HG03060 (cell line): ENCODE results near the gene KRTAP3-1.
"Not testable (repeated sequence)": the region's sequence is repeated elsewhere in the genome, so short reads cannot be mapped to it uniquely, and the experiment has no call there.

Experiments
- ATAC-seq: cut with Tn5 transposase; IDR thresholded peaks from one replicate; pipeline ENCODE4 v1.9.1; 2021; ENCODE audit warnings: low read depth, moderate number of reproducible peaks; ENCODE audit not compliant: unreplicated experiment

Gene KRTAP3-1

GRCh38 chr17:41008811-41009210, at the start of gene KRTAP3-1:
TSS of gene KRTAP3-1 (minus strand) at chr17:41009128. CDS start at chr17:41009074, 54 bp downstream.
- no peak for ATAC-seq

GRCh38 chr17:41057547-41057946, 48.6 kb upstream of the KRTAP3-1 start:
- no peak for ATAC-seq

DNA sequence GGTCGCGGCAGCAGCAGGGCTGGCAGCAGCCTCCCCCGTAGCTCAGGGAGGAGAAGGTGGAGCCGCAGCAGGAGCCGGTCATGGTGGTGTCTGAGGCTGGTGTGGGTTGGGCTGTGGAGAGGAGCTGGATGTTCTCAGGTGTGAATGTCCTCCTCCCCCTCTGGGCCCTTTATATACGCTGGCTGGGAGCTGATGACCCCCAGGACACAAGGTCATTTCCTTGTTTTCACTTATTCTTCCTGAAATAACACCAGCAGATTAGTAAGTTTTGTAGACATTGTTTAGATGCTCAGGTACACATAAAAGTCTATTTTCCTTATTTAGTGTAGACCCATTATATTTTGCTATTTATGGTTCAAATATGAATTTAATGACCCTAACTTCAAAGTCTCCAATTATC, 46.2 kb upstream of the KRTAP3-1 start, which contains the start of gene KRTAP2-2:
KRTAP2-2 (minus strand) TSS at position 101 of the 400 bp plus-strand sequence; CDS start at position 82, 19 bp downstream.
- ATAC-seq, result not testable (repeated sequence)

DNA sequence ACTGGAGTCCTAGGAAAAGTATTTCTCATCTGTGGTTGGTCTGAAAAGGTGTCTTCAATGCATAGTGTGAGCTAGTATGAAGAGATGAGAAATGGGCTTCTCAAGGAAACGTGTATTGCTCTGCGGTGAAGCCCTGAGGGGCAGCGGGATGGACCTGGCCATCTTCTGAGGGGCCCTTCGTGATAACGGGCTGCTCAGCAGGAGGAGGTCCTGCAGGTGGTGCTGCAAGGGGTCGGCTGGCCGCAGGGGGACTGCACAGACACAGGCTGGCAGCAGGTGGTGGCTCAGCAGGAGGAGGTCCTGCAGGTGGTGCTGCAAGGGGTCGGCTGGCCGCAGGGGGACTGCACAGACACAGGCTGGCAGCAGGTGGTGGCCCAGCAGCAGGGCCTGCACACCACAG, 45.6 kb upstream of the KRTAP3-1 start:
- not testable (repeated sequence) for ATAC-seq

GRCh38 chr17:41054025-41054424, 45.1 kb upstream of the KRTAP3-1 start:
- ATAC-seq, result no peak

DNA sequence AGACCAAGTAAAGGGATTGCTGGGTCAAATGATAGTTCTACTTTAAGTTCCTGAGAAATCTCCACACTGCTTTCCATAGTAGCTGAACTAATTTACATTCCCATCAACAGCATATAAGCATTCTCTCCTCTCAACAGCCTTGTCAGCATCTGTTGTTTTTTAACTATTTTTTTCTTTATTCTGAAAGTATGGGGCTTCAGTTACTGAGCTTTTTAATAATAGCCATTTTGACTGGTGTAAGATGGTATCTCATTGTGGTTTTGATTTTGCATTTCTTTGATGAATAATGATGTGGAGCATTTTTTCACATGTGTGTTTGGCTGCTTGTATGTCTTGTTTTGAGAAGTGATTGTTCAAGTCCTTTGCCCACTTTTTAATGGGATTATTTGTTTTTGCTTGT, 43.6 kb upstream of the KRTAP3-1 start:
- ATAC-seq, result no peak

DNA sequence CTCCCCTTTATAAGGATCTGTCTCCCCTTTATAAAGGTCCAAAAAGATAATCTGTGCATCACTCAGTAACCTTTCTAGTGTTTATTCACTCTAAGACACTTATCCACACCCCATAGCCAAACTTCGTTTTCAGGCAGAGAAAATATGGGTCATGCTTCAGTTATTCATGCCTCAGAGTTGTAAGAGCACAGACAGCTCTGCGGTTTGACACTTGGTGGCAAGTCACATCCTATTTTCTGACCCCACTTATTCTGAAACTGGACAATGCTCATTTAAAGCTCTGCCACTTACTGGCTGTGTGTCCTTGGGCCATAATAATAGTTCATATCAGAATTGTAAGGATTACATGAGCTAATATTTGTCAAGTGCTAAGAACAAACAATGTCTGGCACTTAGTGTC, 40.2 kb upstream of the KRTAP3-1 start:
- no peak for ATAC-seq

DNA sequence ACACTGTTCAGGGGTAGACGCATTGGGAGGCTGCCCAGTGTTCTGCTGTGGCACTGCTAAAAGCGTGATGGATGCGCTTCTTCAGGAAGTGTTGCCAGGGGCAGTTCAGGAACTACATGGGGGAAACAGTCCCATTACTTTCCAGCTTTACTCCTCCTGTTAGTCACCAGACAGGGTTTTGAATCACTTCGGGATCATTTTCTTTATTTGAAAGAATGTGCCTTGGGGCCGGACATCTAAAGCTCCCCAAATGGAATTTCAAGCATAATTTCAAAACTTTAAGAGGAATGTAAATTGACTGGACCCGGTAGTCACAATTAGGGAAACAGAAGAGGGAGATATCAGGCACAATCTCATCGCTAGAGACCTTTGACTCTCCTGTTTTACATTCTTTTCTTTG, 39.5 kb upstream of the KRTAP3-1 start:
- ATAC-seq, result no peak

DNA sequence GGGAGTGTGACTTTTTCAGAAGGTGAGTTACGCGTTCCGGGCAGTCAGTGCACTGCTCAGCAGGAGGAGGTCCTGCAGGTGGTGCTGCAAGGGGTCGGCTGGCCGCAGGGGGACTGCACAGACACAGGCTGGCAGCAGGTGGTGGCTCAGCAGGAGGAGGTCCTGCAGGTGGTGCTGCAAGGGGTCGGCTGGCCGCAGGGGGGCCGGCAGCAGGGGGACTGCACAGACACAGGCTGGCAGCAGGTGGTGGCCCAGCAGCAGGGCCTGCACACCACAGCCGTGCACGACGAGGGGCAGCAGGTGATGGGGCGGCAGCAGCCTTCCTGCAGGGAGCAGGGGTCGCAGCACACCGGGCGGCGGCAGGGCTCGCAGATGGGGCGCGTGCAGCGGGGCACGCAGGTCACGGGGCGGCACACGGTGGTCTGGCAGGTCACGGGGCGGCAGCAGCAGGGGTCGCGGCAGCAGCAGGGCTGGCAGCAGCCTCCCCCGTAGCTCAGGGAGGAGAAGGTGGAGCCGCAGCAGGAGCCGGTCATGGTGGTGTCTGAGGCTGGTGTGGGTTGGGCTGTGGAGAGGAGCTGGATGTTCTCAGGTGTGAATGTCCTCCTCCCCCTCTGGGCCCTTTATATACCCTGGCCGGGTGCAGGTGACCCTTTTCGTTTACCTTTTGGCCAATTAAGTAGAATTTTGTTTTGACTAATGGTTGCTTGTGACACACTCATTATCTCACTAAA, 38.0 kb upstream of the KRTAP3-1 start, which contains the start of gene KRTAP2-1:
KRTAP2-1 (minus strand) TSS at position 582 of the 731 bp plus-strand sequence; CDS start at position 533, 49 bp downstream.
- not testable (repeated sequence) for ATAC-seq

GRCh38 chr17:41042953-41043352, 34.0 kb upstream of the KRTAP3-1 start:
- no peak for ATAC-seq

GRCh38 chr17:41040783-41041571, 32.0 kb upstream of the KRTAP3-1 start, which contains the start of gene KRTAP1-1:
TSS of gene KRTAP1-1 (minus strand) at chr17:41041450. CDS start at chr17:41041397, 53 bp downstream.
- not testable (repeated sequence) for ATAC-seq

DNA sequence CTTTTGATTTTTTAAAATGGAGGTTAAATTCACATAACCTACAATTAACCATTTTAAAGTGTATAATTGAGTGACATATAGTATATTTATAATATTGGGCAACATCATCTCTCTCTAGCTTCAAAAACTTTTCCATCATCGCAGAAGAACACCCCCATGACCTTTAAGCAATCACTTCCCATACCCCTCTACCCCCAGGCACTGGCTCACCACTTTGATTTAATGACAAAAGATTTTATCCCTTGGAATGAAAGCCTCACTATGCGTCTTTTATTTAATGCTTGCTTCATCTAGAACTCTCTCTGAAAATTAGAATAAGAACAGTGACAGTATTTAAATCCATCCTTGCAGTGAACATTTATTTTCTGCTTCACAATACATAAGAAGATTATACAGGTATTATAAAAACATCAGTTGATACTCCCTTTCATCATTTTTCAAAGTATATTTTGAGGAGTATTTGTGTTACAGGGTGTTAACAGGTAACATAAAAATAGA, 29.0 kb upstream of the KRTAP3-1 start:
- no peak for ATAC-seq

- not testable (repeated sequence) for ATAC-seq
These were observed 25.5 kb upstream of the KRTAP3-1 start, which contains the start of gene KRTAP1-3 for GRCh38 chr17:41034346-41034935. TSS of gene KRTAP1-3 (minus strand) at chr17:41034874. CDS start at chr17:41034821, 53 bp downstream.

DNA sequence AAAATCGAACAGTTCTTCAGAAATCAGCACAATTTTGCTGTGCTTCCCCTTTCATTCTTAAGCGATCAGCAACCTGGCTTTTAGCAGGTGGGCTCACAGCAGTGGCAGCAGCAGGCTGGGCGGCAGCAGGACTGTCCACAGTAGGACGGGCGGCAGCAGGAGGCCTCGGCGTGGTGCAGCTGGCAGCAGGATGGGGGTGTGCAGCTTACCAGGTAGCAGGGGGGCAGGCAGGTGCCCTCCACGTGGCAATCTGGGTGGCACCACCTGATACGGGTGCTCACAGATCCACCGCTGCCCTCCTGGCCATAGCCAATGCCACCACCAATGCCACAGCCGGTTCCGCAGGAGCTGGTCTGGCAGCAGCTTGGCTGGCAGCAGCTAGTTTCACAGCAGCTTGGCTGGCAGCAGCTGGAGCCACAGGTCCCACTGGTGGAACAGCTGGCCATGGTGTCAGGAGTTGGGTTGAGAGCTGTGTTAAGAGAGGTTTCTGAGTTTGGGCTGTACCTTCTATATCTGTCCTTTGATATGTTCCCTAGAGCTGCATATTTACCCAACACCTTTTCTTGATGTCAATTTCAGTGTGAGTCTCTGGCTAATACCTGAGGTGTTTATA, 20.8 kb upstream of the KRTAP3-1 start, which contains the start of gene KRTAP1-4:
KRTAP1-4 (minus strand) TSS at position 563 of the 613 bp plus-strand sequence; CDS start at position 446, 117 bp downstream.
- ATAC-seq, result no peak

- no peak for ATAC-seq
These were observed 18.0 kb upstream of the KRTAP3-1 start, which contains the start of gene KRTAP1-5 for GRCh38 chr17:41026715-41027471. TSS of gene KRTAP1-5 (minus strand) at chr17:41027208. CDS start at chr17:41027155, 53 bp downstream.

- no peak for ATAC-seq
These were observed 15.8 kb upstream of the KRTAP3-1 start for GRCh38 chr17:41024697-41025096.

- ATAC-seq, result no peak
These were observed 11.4 kb upstream of the KRTAP3-1 start for GRCh38 chr17:41020336-41020735.

GRCh38 chr17:41019415-41019814, 10.5 kb upstream of the KRTAP3-1 start:
- no peak for ATAC-seq

GRCh38 chr17:41018541-41018940, 9.6 kb upstream of the KRTAP3-1 start:
- ATAC-seq, result no peak
